Retinal pigment epithelial cell (primary cell): ENCODE data around the gene B3GNT5.

Experiments used
- DNase-seq: peaks from one replicate; pipeline ENCODE4 v3.0.0-alpha.2; 2010; ENCODE audit warnings: low read depth
- H3K4me3 ChIP-seq: 2 replicates; pipeline ENCODE4 v1.5.1; 2011; ENCODE audit warnings: mild to moderate bottlenecking, low read length, control low read depth, moderate library complexity
- CTCF ChIP-seq: conservative IDR thresholded peaks from 2 replicates; pipeline ENCODE4 v1.5.1; 2011; ENCODE audit warnings: low read depth, low read length, control low read depth, inconsistent platforms

B3GNT5 gene

DNA sequence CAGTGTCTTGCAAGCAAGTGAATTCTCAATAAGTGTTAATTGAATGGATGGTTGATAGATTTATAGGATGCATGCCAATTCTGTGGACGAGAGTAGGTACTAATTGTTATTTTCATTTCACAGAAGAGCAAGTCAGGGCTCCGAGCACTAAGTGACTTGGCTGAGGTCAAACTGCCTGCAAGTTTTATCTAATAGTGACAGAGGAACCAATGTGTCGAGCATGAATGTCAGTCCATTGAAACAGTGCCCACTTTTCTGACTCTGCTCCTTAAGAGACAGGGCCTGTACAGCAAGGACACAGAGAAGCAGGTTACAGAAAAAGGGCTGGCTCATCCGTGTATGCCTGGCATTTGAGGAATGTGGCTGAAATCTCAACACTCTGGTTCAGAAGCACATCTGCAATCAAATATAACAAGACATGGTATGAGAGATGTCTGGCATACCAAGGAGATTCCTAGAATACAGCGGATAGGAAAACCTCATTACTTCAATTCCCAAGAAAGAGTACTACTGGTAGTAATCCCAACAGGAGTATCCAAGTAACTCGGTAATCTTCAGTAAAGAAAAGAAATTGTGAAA lies 6.0 kb upstream of the B3GNT5 start:
- no peak for DNase-seq
- TF ChIP-seq CTCF = no peak
- no peak overlapping the region for H3K4me3 ChIP-seq

DNA sequence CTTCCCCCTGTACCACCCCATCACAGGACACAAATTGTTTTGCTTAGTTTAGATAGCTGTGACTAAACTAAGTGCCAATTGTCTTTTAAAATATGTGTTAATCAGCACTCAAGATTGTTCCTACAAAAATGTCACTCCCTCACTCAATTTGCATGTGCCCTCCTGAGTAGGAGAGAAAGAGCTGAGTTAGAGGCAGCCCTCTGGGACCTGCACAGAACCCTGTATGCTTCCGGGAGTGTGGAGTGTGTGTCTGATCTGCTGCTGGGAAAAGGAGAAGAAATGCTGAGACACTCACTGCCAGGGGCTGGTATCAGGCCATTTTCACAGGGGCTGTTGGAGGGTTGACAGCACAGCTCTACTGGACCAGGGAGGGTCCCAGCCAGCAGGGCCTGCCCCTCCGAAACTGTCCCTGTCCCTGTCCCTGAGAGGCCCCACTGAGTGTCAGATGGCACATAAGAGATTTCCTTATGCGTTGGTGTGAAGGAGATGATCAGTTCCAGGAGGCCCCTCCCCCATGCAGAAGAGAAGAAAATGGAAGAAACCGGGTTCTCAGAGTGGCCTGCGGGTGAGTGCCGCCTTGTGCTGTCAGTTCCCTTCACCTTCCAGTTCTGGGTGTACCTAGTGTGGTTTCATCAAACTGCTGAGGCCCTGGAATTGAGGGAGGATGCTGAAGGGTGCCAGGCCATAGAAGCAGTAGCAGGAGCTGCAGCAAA lies 3.9 kb upstream of the B3GNT5 start:
- no peak for TF ChIP-seq CTCF
- no peak overlapping the region for H3K4me3 ChIP-seq
- DNase-seq = no peak

DNA sequence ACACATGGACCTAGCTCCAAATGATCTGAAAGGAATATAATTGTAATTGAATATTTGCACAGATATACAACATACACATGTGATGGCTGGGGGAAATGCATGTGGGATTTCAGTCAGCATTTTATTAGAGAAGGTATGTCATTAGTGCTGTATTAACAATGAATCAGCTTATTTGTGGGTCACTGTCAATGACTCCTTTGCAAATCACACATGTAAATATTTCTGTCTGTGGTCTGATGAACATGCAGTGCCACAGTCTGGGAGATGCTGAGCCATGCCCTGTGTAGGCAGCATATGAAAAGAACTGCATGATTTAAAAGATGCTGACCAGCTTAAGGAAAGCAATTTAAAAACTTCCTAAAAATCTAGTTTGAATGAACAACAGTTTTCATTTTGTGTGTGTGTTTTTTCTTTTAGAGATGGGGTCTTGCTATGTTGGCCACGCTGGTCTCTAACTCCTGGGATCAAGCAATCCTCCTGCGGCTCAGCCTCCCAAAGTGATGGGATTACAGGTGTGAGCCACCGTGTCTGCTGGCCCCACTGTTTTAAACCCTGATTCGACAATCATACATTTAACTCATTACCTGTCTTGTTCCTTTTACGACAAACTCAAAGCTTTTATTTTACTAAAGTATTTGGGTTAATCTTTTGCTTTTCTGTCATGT lies 803 bp upstream of the B3GNT5 start:
- TF ChIP-seq CTCF = no peak
- DNase-seq = no peak
- no peak overlapping the region for H3K4me3 ChIP-seq

- peak; percentile 4 for TF ChIP-seq CTCF
- DNase-seq = no peak
- peak overlapping the region; percentile 81 for H3K4me3 ChIP-seq
Measured at GRCh38 chr3:183253528-183254486, 754 bp downstream of the B3GNT5 start.

- peak overlapping the region; percentile 81 for H3K4me3 ChIP-seq
- DNase-seq = no peak
Measured at GRCh38 chr3:183254487-183255347, 1.7 kb downstream of the B3GNT5 start.

More at GRCh38 chr3:183254487-183255347, 1.7 kb downstream of the B3GNT5 start:
- no peak for TF ChIP-seq CTCF
